HG02798 (cell line): ENCODE data around the gene EHBP1L1.
A peak's percentile ranks its signal among the peaks of the same experiment; 100 is the strongest.
"Not testable (repeated sequence)": the region's sequence is repeated elsewhere in the genome, so short reads cannot be mapped to it uniquely, and the experiment has no call there.

Experiments used
- ATAC-seq: cut with Tn5 transposase; IDR thresholded peaks from one replicate; pipeline ENCODE4 v1.9.1; 2021; ENCODE audit warnings: mild to moderate bottlenecking; ENCODE audit not compliant: unreplicated experiment, poor library complexity

EHBP1L1 gene

DNA sequence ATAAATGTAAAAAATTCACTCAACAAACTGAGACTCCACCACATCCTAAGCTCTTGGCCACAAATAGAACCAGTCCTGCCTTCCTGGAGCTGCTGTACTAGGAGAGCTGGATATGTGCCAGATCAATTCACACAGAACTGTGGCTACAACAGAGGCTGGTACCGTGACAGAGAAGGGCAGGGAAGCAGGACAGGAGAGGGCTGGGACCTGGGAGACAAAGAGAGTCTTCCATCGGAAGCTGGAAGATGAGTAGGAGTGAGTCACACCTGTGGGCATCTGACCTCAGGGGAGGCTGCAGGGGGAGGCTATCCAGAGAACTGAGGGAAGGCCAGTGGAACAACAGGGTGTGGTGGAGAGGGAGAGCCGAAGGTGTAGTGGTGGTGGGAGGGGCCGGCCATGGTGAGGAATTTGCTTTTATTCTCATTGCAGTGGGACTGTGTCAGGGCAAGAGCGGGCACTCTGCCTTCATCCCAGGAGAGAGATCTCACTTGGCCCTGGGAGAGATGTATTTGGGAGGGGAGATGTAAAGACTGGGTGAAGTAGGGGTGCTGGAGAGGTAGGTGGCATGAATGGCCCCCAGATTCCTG, 15.8 kb upstream of the EHBP1L1 start:
- ATAC-seq: no peak

DNA sequence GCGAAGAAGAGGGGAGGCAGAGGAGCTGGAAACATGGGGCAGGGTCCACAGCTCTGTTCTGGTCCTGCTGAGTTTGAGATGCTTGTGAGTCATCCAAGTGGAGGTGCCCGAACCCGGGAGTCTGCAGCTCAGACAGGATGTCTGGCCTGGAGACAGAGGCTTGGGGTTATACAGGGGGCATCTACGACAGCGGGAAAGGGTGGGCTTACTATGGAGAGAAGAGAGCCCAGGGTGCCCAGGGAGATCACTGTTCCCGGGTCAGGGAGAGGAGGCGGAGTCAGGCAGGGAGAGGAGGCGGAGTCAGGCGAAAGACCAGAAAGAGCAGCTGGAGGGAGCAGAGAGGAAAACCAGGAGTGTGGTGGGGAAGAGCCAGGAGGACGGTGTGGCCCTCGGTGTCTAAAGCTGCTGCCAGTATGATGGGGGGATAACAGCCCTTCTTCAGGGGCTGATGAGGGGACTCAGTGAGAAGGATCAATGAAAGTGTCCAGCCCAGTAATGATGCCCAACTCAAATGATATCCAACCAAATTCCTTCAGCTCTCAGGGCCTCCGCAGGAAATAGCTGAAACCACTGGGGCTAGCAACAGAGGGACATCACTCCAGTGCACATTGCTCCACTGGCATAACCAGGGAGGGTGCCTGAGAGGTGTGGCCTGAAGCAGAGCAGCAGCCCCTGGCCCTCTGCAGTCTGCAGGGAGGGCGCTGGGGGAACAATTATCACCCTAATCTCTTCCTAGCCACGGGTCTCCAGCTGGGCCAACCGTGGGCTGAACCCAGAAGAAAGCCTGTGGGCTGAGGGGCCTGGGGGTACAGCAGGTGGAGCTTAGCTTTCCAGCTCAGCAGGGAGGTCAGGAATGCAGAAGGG, 15.1 kb upstream of the EHBP1L1 start:
- ATAC-seq: no peak

DNA sequence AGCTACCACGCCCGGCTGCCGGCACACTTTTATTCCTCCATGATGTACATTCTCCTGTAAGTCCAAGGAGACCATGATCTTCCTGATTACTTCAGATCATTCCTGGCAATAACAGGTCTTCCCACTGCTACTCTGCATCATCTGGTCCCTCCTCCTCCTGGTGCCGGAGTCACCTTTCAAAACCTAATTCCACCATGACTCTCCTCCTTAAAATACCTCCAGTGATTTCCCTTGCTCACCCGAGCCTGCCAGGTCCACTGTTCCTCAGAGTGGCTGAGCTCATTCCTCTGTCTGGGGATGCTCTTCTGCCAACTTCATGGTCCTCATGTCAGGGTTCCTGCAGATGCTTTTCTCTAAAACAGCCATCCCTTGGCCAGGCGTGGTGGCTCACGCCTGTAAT, 13.8 kb upstream of the EHBP1L1 start:
- no peak for ATAC-seq

DNA sequence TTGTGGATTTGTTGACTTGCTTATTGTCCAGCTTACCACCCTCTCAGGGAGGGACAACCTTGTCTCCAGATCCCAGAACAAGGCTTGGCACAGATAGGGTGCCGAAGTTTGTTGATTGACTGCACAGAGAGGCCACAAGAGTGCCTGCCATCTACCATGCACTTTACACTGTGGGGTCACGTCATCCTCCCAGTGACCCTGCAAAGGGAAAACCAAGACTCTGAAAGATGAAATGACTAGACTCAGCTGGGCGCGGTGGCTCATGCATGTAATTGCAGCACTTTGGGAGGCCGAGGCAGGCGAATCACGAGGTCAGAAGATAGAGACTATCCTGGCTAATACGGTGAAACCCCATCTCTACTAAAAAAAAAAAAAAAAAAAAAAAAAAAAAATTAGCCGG, 13.1 kb upstream of the EHBP1L1 start:
- ATAC-seq: no peak

DNA sequence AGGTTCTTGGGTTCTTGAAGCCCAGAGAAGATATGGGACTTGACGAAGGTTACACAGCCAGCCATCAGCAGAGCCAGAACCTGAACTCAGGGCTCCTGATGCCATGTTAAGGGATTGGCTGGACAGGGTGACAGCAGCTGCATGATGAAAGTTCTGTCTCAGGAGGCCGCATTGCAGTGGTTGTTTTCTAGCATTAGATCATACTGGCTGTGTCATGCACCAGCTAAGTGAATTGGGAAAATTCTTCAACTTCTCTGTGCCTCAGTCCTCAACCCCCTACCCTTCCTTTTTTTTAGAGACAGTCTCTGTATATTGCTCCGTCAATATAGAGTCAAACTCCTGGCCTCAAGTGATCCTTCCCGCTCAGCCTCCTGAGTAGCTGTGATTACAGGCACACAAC, 12.3 kb upstream of the EHBP1L1 start:
- no peak for ATAC-seq

DNA sequence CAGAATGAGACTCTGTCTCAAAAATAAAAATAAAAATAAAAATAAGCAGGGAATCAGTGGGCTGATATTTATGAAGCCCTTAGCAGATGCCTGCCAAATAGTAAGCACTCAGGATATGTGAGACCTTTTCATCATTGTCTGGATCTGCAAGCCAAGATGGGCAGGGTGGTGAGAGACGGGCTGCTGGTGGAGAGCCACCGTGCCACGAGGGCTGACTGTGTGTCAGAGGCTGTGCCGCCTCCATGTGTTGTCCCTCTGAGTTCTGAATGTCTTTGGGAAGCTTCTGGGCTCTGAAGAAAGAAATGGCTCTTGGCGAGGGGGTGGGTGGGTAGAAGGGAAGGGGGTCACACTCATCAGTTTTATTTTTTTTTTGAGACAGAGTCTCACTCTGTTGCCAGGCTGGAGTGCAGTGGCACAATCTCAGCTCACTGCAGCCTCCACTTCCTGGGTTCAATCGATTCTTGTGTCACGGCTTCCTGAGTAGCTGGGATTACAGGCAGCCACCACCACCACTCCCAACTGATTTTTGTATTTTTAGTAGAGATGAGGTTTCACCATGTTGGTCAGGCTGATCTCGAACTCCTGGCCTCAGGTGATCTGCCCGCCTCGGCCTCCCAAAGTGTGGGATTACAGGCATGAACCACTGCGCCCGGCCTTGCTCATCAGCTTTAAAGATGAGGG, 10.8 kb upstream of the EHBP1L1 start:
- ATAC-seq: not testable (repeated sequence)

DNA sequence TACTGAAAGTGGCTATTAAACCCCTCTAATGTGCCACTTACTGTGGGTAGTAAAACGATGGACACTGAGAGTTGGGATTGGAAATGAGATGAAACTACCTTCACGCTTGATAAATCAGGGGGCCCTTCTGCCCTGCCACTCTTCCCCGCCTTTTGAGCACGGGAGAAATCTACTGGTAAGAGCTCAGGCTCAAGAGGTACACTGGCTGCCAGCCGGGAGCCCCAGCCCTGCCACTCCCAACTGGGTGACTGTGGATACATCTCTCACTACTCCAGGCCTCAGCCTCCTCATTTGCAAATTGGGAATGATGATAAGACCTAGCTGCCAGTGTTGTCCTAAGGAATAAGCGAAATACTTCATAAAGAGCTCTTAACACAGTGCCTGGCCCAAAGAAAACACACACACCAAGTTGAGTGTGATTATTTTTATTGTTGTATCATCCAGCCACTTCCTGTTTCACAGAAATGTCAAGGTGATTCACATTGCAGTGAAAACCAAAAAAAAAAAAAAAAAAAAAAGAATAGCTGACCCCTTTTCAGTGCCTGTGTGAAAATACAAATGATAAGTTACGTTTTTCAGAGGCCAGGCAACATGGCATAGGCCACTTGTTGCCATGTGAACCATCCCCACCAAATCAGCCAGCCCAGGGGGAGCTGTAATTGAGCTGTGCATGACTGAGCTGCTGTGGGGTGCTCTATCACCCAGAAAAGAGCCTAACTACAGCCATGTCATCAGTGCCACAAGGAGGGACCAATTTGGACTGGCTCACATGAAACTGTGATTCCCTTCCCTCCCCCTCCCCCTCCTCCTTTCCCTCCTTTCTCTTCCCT, 10.0 kb upstream of the EHBP1L1 start:
- no peak for ATAC-seq

DNA sequence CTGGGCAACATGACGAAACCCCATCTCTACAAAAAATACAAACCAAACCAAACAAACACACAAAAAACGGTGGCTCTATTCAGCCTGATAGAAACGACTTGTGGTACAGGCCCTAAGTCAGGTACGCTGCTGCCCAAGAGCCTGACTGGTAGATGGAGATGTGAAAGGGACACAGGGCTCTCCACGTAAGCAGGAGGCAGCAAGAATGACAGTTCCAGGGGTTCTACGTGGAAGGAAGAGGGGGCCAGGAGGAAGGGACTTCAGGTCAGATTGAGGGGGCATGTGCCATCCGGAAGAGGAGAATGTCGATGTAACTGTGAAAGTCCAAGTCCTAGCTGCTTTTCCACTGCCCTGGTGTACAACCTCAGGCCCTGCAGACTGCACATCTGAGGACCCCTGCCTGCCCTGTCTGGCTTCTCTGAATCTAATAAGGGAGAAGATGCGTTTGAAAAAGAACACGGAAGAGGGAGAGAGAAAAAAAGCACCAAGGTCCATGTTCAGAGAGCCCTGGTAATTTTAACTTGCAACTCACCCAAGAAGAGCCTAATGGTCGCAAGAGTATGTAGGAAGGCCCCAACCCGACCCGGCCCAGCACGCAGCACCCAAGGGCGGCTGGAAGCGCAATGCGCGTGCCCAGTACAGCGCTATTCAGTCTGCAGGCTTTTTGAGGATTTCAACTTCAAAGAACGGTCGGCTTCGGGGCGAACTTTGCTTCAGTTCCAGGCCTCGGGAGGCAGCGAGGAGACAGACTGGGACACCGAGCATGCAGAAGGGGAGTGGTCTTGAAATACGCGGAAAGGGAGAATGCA, 6.5 kb upstream of the EHBP1L1 start:
- ATAC-seq: no peak

DNA sequence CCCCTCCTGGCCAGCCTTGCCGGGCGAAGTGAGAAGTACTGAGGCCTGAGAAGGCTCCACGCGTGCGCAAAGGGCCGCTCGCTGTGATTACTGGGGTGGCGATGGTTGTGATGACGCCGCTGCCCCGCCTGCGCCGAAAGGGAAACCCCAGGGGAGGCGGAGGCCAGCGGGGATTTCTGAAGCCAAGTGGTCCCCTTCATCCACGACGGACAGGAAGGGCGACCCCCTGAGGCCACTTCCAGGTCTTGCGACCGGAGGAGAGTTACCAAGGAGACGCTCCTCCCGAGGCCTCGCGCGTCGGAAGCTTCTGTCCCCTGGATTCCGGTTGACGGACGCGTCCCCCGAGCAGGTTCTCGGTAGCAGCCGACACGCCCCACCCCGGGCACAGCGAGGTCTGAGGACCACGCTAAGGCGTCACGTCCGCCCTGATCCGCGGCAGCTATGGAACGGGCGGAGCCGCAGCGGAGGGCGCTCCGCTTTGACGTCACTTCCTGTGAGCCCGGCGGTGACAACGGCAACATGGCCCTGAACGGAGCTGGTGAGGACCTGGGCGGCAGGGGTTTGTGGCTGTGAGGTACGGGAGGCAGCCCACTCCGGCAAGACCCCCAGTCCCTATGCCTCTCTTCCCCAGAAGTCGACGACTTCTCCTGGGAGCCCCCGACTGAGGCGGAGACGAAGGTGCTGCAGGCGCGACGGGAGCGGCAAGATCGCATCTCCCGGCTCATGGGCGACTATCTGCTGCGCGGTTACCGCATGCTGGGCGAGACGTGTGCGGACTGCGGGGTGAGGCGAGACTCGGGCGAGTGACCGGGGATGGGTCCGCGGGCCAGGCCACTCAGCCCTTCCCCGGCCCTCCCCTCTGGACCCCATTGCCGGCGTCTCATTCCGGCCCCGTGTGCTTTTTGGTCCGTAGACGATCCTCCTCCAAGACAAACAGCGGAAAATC, 5.6 kb upstream of the EHBP1L1 start, which contains the start of gene ZNRD2:
Gene ZNRD2, plus strand, starts transcription at position 505 of the 946 bp plus-strand sequence. Its CDS starts 15 bp downstream, at position 520.
- ATAC-seq: peak; percentile 68

DNA sequence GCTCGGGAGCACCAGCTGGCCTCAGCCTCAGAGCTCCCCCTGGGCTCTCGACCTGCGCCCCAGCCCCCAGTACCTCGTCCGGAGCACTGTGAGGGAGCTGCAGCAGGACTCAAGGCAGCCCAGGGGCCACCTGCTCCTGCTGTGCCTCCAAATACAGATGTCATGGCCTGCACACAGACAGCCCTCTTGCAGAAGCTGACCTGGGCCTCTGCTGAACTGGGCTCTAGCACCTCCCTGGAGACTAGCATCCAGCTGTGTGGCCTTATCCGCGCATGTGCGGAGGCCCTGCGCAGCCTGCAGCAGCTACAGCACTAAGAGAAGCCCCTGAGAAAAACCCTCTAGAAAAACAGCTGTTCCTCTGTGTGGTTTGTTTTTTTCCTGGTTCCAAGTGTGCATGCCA, 4.4 kb upstream of the EHBP1L1 start:
- ATAC-seq: no peak

DNA sequence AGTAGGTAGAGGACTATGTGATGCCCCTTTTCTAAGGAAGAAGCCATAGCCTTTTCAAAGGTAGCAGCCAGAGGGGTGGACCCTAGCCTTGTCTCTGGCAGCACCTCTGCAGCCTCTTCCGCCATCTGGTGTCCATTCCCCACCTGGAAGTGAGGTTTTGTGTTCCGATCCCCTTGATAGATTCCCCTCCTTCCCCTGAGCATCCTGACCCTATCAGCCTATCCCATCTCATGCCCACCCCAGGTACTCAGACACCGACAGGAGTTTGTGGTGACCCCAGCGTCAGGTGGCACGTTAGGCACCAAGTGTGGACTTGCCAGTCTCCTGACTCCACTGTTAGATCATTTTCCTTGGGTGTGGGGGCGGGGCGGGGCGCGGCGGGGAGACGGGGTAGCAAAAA, 3.9 kb upstream of the EHBP1L1 start:
- no peak for ATAC-seq

DNA sequence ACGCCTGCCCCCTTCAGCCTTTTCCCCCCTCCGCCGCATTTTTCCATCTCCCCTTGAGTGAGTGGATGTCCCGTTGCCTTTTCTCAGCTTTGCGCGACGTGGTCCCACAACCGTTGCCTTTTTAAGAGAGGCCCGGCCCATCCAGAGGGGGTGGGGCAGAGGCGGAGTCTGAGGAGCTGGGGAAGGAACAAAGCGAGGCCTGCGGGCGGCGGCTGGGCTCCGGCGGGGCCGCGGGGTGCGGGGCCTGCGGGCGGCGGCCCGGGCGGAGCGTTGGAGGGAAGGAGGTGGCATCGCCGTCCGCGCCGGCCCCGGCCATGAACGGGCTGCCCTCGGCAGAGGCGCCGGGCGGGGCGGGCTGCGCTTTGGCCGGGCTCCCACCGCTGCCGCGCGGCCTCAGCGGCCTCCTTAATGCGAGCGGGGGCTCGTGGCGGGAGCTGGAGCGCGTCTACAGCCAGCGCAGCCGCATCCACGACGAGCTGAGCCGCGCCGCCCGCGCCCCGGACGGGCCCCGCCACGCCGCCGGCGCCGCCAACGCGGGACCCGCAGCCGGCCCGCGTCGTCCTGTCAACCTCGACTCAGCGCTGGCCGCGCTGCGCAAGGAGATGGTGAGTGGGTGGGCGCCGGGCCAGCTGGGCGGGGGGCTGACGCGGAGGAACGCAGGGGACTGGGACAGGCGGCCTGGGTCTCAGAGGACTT, 3.3 kb upstream of the EHBP1L1 start, which contains the start of gene FAM89B:
Gene FAM89B, plus strand, starts transcription at position 183 of the 696 bp plus-strand sequence. Its CDS starts 132 bp downstream, at position 315.
- peak; percentile 10 for ATAC-seq

DNA sequence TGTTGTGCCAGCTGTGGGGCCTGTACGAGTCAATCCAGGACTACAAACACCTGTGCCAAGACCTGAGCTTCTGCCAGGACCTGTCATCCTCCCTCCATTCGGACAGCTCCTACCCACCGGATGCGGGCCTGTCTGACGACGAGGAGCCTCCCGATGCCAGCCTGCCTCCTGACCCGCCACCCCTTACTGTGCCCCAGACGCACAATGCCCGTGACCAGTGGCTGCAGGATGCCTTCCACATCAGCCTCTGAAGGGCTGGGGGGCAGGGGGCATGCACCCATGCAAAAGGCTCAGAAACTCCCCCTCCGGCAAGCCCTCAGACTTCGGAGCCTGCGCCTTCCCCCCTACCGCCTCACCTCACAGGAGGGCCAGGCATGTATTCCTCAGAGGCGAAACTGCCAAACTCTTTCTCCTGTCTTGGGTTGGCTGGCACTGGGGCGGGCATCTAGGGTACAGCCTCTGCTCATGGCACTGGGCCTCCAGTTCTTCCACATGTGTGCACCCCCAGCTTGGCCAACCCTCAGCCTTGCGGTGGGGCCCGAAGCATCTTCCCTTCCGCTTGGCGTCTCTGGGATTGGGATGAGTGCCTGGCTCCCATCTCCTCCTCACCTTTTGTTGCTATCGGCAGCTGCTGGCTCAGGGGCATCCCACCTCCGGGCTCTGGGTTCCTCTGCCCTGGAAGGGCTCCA, 2.3 kb upstream of the EHBP1L1 start:
- no peak for ATAC-seq

DNA sequence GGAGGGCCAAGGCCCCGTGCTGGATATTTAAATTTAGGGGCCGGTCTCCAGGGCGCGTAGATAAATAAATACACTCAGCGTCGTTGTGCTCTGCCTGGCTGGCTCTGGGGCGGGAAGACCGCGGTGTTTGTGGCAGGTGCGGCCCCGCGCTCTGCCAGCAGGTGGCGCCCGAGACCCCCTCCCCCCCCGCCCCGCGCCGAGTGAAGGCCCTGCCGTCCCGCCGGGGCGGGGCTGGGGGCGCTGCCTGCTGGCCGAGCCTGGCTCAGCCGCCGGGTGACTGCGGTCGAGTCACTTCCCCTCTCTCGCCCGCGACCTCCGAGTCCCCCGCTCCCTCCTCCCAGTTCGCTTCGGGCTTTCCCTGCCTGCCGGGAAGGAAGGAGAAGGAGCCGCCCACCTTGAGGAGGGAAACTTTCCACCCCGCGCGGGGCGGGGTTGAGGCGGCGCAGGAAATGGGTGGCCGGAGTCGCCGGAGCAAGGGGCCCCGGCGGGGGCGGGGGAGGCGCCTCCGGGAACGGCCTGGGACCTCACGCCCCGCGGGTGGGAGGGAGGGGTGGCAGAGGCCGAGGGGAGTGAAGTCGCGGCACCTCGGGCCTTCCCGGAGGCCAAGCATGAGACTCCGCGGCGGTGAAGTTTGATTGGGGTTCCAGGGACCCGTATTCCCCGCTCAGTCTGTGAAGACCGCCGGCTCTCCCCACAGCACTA, 1.6 kb upstream of the EHBP1L1 start:
- peak; percentile 45 for ATAC-seq

DNA sequence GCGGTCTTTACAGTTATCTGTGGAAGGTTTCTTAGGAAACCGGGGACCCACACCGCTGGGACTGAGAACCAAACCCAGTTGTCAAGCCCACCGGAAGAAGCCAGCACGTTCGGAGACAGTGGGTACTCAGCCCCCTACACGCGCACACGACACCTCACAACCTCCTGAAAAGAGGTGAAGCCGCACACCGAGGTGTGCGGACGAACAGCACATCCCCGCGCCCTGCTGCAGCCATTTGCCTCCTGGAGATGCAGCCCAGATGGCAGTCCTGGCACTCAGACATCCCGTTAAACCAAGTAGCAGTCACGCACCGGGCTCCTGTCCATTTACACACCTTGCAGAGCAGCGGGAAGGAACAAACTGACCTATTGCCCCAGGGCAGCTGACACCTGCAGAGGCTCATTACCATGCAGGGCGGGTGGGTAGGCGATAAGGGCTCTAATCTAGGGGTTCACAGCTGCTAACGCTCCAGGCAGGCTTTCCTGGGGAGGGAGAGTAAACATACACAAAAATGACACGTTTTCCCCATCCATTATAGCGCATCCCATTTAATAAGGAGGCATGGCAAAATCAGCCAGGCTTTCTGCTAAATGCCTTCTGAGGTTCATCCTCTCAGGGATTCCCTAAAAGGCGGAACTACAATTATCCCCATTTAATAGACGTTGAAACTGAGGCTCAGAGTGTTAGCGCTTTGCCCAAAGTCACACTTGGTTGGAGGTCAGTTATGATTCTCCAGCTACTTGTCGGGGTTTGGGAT, 864 bp upstream of the EHBP1L1 start:
- no peak for ATAC-seq
